Mesendoderm (in vitro differentiated cells): ENCODE results near the gene TREM1.

Source experiments
- DNase-seq: peaks from one replicate; pipeline ENCODE4 v3.0.0; 2013
- H2AK5ac ChIP-seq: 2 replicates; pipeline ENCODE4 v1.6.1; 2013; ENCODE audit warnings: low read length, inconsistent platforms
- H2BK120ac ChIP-seq: 2 replicates; pipeline ENCODE4 v1.6.1; 2013; ENCODE audit warnings: low read depth, mild to moderate bottlenecking, low read length, moderate library complexity, mixed read lengths
- H2BK15ac ChIP-seq: replicated peaks from 2 replicates; pipeline ENCODE4 v1.6.1; 2013; ENCODE audit warnings: low read depth, mild to moderate bottlenecking, moderate library complexity
- H2BK5ac ChIP-seq: 2 replicates; pipeline ENCODE4 v1.6.1; 2013; ENCODE audit warnings: low read length, inconsistent platforms
- H3K18ac ChIP-seq: 2 replicates; pipeline ENCODE4 v1.6.1; 2013; ENCODE audit warnings: mild to moderate bottlenecking, low read length, mixed read lengths
- H3K23ac ChIP-seq: one replicate; pipeline ENCODE4 v1.6.1; 2013; ENCODE audit warnings: low read length
- H3K27ac ChIP-seq: 2 replicates; pipeline ENCODE4 v1.5.1; 2013; ENCODE audit warnings: low read depth, mild to moderate bottlenecking, inconsistent platforms, low read length, moderate library complexity
- H3K27me3 ChIP-seq: 2 replicates; pipeline ENCODE4 v1.6.1; 2013; ENCODE audit warnings: low read length, control low read depth, mild to moderate bottlenecking, inconsistent platforms; ENCODE audit not compliant: insufficient read depth, poor library complexity
- H3K36me3 ChIP-seq: 2 replicates; pipeline ENCODE4 v1.6.1; 2013; ENCODE audit warnings: low read length, inconsistent platforms; ENCODE audit not compliant: control insufficient read depth, insufficient read depth
- H3K4ac ChIP-seq: one replicate; pipeline ENCODE4 v1.6.1; 2013; ENCODE audit warnings: low read depth, mild to moderate bottlenecking, low read length, moderate library complexity
- H3K4me1 ChIP-seq: 2 replicates; pipeline ENCODE4 v1.6.1; 2013; ENCODE audit warnings: low read depth, low read length, inconsistent platforms; ENCODE audit not compliant: control insufficient read depth
- H3K4me2 ChIP-seq: 2 replicates; pipeline ENCODE4 v1.6.1; 2013; ENCODE audit warnings: low read length
- H3K4me3 ChIP-seq: 2 replicates; pipeline ENCODE4 v1.5.1; 2013; ENCODE audit warnings: mild to moderate bottlenecking, low read length
- H3K56ac ChIP-seq: one replicate; pipeline ENCODE4 v1.6.1; 2013; ENCODE audit warnings: low read length
- H3K79me1 ChIP-seq: 2 replicates; pipeline ENCODE4 v1.6.1; 2013; ENCODE audit warnings: low read length, inconsistent platforms
- H3K79me2 ChIP-seq: 2 replicates; pipeline ENCODE4 v1.6.1; 2013; ENCODE audit warnings: mild to moderate bottlenecking, low read length; ENCODE audit not compliant: control insufficient read depth, insufficient read depth
- H3K9ac ChIP-seq: 2 replicates; pipeline ENCODE4 v1.6.1; 2013; ENCODE audit warnings: low read length, inconsistent platforms
- H4K5ac ChIP-seq: one replicate; pipeline ENCODE4 v1.6.1; 2013; ENCODE audit warnings: low read length
- H4K8ac ChIP-seq: one replicate; pipeline ENCODE4 v1.6.1; 2013; ENCODE audit warnings: low read depth, mild to moderate bottlenecking, control low read depth, low read length, moderate library complexity
- WGBS: extraction: QIAGEN DNeasy Blood & Tissue Kit; methylation state at CpG from one replicate; pipeline ENCODE4 v1.1.7; 2013; ENCODE audit warnings: low lambda C conversion rate, missing lambda C conversion rate; ENCODE audit not compliant: insufficient coverage; ENCODE audit errors: extremely low coverage; 5-methylcytosine and 5-hydroxymethylcytosine counted together

Gene TREM1

GRCh38 chr6:41255638-41256246 is 30.7 kb downstream of the TREM1 start:
- Histone ChIP-seq H2BK5ac (no peak overlapping the region), H4K8ac (no peak overlapping the region), H3K27me3 (no peaks in the 10 kb centered on the region), H3K18ac (no peak overlapping the region), H3K36me3 (no peaks in the 10 kb centered on the region), H2BK15ac (no peak overlapping the region), H2AK5ac (no peak overlapping the region), H4K5ac (no peak overlapping the region), H3K23ac (no peak overlapping the region), H3K4ac (no peak overlapping the region), H3K9ac (no peak overlapping the region), H3K79me2 (no peaks in the 10 kb centered on the region), H3K27ac (no peak overlapping the region), H3K4me3 (no peak overlapping the region), H3K56ac (no peak overlapping the region), H2BK120ac (no peak overlapping the region), H3K79me1 (no peaks in the 10 kb centered on the region), H3K4me1 (no peaks in the 10 kb centered on the region), H3K4me2 (no peak overlapping the region)
- WGBS = no CpG with 5 or more reads among the region's 5 CpGs
- no peak for DNase-seq

- H3K36me3 ChIP-seq = no peaks in the 10 kb centered on the region
- no peaks in the 10 kb centered on the region for H3K79me2 ChIP-seq
- no peak overlapping the region for H3K27ac ChIP-seq
- no peak overlapping the region for H3K4me3 ChIP-seq
- H3K4me1 ChIP-seq = no peaks in the 10 kb centered on the region
- no peak overlapping the region for H2AK5ac ChIP-seq
- no peaks in the 10 kb centered on the region for H3K79me1 ChIP-seq
- H3K9ac ChIP-seq = no peak overlapping the region
- H3K18ac ChIP-seq = no peak overlapping the region
- no peak for DNase-seq
- no peak overlapping the region for H2BK120ac ChIP-seq
- no peak overlapping the region for H3K23ac ChIP-seq
- H2BK15ac ChIP-seq = no peak overlapping the region
- H3K56ac ChIP-seq = no peak overlapping the region
- H4K5ac ChIP-seq = no peak overlapping the region
- H3K4me2 ChIP-seq = no peak overlapping the region
- H4K8ac ChIP-seq = no peak overlapping the region
- H2BK5ac ChIP-seq = no peak overlapping the region
- no peaks in the 10 kb centered on the region for H3K27me3 ChIP-seq
- no peak overlapping the region for H3K4ac ChIP-seq
Observed at GRCh38 chr6:41255110-41255509, 31.4 kb downstream of the TREM1 start.

DNA sequence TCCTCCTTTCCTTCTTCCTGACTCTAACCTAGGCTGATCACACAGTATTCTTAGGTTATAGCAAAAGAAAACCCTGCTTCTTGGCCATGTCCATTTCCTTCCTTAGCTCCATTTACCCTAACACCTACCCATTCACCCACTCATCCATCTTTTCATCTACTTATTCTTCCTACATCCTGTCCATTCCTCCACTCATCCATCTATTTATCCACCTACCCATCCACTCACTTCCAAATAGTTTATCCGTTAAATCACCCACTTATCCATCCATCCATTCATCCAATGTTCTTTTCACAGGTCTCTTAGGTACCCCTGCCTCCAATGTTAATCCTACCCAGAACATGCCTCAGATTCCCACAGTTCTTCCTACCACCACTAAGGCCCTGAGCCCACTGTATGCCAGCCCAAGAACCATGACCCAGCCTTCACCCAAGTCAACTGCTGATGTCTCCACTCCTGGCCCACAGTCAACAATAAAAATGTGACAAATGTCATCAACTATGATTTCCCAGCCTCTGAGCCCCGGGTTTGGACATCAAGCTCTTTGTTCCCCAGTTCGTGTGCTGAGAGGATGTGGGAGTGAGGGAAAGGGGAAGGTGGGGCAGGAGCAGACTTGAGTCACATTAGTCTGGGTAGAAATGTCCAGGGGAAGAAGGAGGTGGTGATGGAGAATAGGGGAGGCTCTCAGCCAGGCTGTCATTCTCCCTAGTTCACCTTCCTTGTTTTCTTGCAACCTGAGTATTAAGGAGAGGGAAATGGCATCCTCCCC is 33.9 kb downstream of the TREM1 start:
- DNase-seq = no peak
- no peak overlapping the region for H4K8ac ChIP-seq
- H3K9ac ChIP-seq = no peak overlapping the region
- no peak overlapping the region for H2AK5ac ChIP-seq
- no peaks in the 10 kb centered on the region for H3K27me3 ChIP-seq
- H3K4ac ChIP-seq = no peak overlapping the region
- no peak overlapping the region for H2BK5ac ChIP-seq
- no peaks in the 10 kb centered on the region for H3K79me2 ChIP-seq
- H3K4me3 ChIP-seq = no peak overlapping the region
- no peak overlapping the region for H3K23ac ChIP-seq
- H3K27ac ChIP-seq = no peak overlapping the region
- H3K4me2 ChIP-seq = no peak overlapping the region
- H3K56ac ChIP-seq = no peak overlapping the region
- H2BK120ac ChIP-seq = no peak overlapping the region
- H2BK15ac ChIP-seq = no peak overlapping the region
- H3K36me3 ChIP-seq = no peaks in the 10 kb centered on the region
- H4K5ac ChIP-seq = no peak overlapping the region
- no CpG with 5 or more reads among the region's 3 CpGs for WGBS
- H3K79me1 ChIP-seq = no peaks in the 10 kb centered on the region
- no peak overlapping the region for H3K18ac ChIP-seq
- H3K4me1 ChIP-seq = no peaks in the 10 kb centered on the region

DNA sequence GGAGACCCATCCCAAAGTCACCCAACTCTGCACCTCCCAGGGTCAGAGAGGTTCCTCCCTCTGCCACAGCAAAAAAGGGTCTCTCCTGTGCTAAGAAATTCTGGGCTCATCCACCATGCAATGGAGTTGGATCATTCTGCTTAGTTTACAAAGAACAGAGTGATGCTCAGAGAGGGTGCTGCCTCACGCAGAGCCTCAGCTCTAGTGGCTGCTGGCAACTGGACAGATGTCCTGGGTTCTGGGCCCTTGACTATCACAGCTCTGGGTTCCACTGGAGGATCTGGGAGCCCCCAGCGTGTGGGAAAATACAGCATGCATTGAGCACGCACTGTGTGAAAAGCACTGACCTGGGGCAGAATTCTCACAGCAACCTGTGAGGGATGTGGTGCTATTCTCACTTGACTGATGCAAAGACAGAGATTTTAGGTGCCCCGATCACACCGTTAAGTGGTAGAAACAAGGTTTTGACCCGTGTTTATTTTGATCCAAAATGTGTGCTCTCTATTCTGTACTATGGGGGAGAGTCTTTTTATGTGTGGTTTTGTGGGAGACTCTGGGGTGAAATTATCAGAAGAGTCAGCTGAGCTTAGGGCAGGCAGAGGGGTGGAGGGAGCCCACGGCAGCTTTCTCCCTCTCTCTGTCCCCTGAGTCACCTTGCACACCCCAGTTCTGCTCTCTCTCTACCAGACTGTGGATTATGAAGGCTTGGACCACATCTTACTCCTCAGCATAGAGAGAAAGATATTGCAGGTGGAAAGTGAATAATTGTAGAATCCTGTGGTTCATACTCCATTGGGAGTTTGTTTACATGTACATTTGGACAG is 38.4 kb downstream of the TREM1 start:
- no peak overlapping the region for H2BK120ac ChIP-seq
- H4K5ac ChIP-seq = no peak overlapping the region
- H3K4me2 ChIP-seq = no peak overlapping the region
- no peak overlapping the region for H2AK5ac ChIP-seq
- H3K23ac ChIP-seq = no peak overlapping the region
- no peaks in the 10 kb centered on the region for H3K4me1 ChIP-seq
- no peak for DNase-seq
- no CpG with 5 or more reads among the region's 7 CpGs for WGBS
- H2BK5ac ChIP-seq = no peak overlapping the region
- H4K8ac ChIP-seq = no peak overlapping the region
- no peak overlapping the region for H2BK15ac ChIP-seq
- H3K27ac ChIP-seq = no peak overlapping the region
- no peaks in the 10 kb centered on the region for H3K79me2 ChIP-seq
- H3K4ac ChIP-seq = no peak overlapping the region
- no peak overlapping the region for H3K4me3 ChIP-seq
- no peak overlapping the region for H3K56ac ChIP-seq
- H3K9ac ChIP-seq = no peak overlapping the region
- H3K18ac ChIP-seq = no peak overlapping the region
- no peaks in the 10 kb centered on the region for H3K27me3 ChIP-seq
- no peaks in the 10 kb centered on the region for H3K36me3 ChIP-seq
- no peaks in the 10 kb centered on the region for H3K79me1 ChIP-seq

DNA sequence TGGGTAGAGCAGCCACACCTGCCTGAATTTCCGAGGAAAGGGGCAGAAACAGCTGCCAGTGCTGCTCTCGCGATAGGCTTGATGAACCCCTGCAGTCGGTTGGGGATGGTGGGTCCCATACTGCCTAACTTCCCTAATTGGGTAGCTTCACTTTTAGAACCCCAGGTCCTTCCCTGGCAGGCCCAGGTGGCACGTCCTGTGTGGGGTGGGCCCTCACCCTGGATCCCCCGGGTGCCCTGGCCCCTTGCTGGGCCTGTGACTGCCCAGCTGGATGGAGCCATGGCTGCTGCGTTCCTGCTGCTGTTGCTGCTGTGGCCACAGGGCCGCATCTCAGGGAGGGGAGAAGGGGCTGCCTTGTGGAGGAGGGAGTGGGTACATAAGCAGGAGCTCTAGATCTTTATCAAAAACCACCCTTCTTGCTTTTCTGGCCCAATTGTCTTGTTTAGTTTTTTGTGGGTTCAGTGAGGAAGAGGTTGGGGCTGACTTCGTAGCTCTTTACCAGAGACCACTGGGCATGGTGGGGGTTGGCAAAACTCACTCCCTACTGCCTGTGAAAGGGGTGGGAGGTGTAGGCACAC is 39.1 kb downstream of the TREM1 start:
- WGBS = no CpG with 5 or more reads among the region's 9 CpGs

More for the DNA sequence above, 39.1 kb downstream of the TREM1 start:
- DNase-seq = no peak
- Histone ChIP-seq H3K23ac (no peak overlapping the region), H3K27ac (no peak overlapping the region), H3K9ac (no peak overlapping the region), H2AK5ac (no peak overlapping the region), H4K8ac (no peak overlapping the region), H3K4me3 (no peak overlapping the region), H3K79me1 (no peaks in the 10 kb centered on the region), H3K27me3 (no peaks in the 10 kb centered on the region), H2BK120ac (no peak overlapping the region), H3K36me3 (no peaks in the 10 kb centered on the region), H2BK15ac (no peak overlapping the region), H3K79me2 (no peaks in the 10 kb centered on the region), H2BK5ac (no peak overlapping the region), H4K5ac (no peak overlapping the region), H3K4me2 (no peak overlapping the region), H3K56ac (no peak overlapping the region), H3K4me1 (no peaks in the 10 kb centered on the region), H3K4ac (no peak overlapping the region), H3K18ac (no peak overlapping the region)
